ENCODE data around the gene PRRT3.
A peak's percentile ranks its signal among the peaks of the same experiment; 100 is the strongest.

PRRT3 gene

GRCh38 chr3:9947025-9947995, 4.9 kb downstream of the PRRT3 start:
- no peak overlapping the region for H3K4me3 ChIP-seq (ENCODE audit: low read depth, low read length)
- TF ChIP-seq CTCF (IDR thresholded peaks at IDR 0.05; ENCODE audit: borderline replicate concordance, insufficient read depth, low read depth, low read length), result no peak

- TF ChIP-seq CTCF (IDR thresholded peaks at IDR 0.05; ENCODE audit: borderline replicate concordance, insufficient read depth, low read depth, low read length), result peak; percentile 39; the same call in 1 of the 2 replicates
- H3K4me3 ChIP-seq (ENCODE audit: low read depth, low read length), result no peak overlapping the region
These were observed 5.8 kb downstream of the PRRT3 start for GRCh38 chr3:9946112-9947024.

GRCh38 chr3:9945358-9945757, 6.8 kb downstream of the PRRT3 start:
- no peak overlapping the region for H3K4me3 ChIP-seq (ENCODE audit: low read depth, low read length)
- no peak for TF ChIP-seq CTCF (IDR thresholded peaks at IDR 0.05; ENCODE audit: borderline replicate concordance, insufficient read depth, low read depth, low read length)

- no peak for TF ChIP-seq CTCF (IDR thresholded peaks at IDR 0.05; ENCODE audit: borderline replicate concordance, insufficient read depth, low read depth, low read length)
- H3K4me3 ChIP-seq (ENCODE audit: low read depth, low read length), result no peak overlapping the region
These were observed 7.9 kb downstream of the PRRT3 start for GRCh38 chr3:9944271-9944670.

- no peak overlapping the region for H3K4me3 ChIP-seq (ENCODE audit: low read depth, low read length)
- no peak for TF ChIP-seq CTCF (IDR thresholded peaks at IDR 0.05; ENCODE audit: borderline replicate concordance, insufficient read depth, low read depth, low read length)
These were observed 9.1 kb downstream of the PRRT3 start for GRCh38 chr3:9942934-9943690.

- no peak overlapping the region for H3K4me3 ChIP-seq (ENCODE audit: low read depth, low read length)
- no peak for TF ChIP-seq CTCF (IDR thresholded peaks at IDR 0.05; ENCODE audit: borderline replicate concordance, insufficient read depth, low read depth, low read length)
These were observed 10.0 kb downstream of the PRRT3 start for GRCh38 chr3:9942164-9942563.

Measured in GM12875 (cell line).